ENCODE results near the gene FBXL17.

GRCh38 chr5:108193021-108193795, 188.7 kb downstream of the FBXL17 start:
- TF ChIP-seq CTCF (IDR thresholded peaks at IDR 0.05) (no peak), EZH2 (IDR thresholded peaks at IDR 0.05; ENCODE audit: borderline replicate concordance, insufficient read depth, low read depth, low read length, poor library complexity, severe bottlenecking) (no peak)
